OCI-LY3 (cell line): ENCODE results near the gene ARHGAP19.

Experiments used
- CTCF ChIP-seq: fragments of 200-600, 300-600 bp; sonication (generic); IDR thresholded peaks from 2 replicates; pipeline ENCODE4 v1.5.1; 2014; ENCODE audit warnings: antibody characterized with exemption, low read length, low read depth
- EZH2phosphoT487 ChIP-seq: fragments of 200-600 bp; shearing (Covaris generic); IDR thresholded peaks from 2 replicates; pipeline ENCODE4 v1.6.1; 2018; ENCODE audit warnings: antibody characterized with exemption, mixed run types, low read depth

DNA sequence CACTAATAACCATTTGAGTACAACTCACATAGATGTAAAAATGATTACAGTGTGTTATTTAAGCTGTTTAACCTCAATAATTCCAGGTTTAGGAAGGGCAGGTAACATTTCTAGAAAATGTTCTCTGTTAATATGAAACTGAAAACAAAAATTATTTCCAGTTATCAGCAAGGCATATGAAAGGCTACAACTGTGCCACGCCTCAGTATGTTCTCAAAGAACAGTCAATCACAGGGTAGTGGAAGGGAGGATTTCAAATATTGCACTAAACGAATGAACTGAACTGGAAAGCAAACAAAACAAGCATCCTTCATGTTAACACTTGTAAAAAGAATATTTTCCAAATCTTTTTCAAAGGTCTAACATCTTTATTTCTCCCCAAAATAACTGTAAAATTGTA, 31.3 kb downstream of the ARHGAP19 start:
- TF ChIP-seq EZH2phosphoT487 (no peak), CTCF (no peak)
